ENCODE measurements around the gene WHRN.

Gene WHRN

DNA sequence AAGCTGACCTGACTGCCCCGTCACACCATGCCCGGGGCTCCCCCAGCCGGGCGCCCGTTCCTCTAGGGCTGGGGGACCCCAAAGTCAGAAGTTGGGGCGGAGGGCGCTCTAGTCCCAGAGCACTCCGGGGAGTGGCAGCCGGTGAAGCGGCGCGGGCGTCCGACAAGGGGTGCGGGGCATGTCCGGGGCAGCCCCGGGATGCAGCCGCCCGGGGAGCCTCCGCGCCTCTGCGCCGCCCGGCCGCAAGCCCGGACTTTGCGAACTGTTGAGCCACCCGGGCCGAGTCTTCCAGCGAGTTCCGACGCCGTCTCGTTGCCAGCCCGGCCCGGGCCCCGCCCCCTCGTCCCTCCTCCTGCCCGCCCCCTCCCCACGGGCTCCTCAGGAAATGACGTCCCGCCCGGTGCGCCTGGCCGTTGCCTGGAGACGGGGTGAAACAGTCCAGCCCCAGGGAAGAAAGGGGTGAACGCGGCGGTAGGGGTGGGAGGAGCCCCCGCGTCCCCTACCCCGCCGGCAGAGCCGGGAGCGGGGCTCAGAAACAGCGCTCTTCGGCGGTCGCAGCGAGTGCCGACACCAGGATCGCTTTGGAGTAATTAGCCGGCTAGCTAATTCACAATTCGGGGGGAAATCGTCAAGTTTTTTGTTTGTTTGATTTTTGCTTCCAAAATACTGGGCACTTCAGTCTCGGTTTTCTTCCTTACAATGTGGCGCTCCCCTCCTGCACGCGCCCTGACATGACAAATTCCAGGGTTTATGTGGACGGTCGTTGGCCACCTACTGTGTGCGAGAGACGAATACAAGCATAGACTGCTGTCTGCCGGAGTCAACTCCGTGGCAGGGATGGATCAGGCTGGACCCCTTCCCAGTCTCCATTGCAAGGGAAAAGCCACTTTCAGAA lies at the start of gene WHRN:
Gene WHRN (minus strand): TSS at position 287 of the 895 bp plus-strand sequence. CDS start 672 bp downstream, outside the sequence.
- peak; percentile 34 for DNase-seq

DNA sequence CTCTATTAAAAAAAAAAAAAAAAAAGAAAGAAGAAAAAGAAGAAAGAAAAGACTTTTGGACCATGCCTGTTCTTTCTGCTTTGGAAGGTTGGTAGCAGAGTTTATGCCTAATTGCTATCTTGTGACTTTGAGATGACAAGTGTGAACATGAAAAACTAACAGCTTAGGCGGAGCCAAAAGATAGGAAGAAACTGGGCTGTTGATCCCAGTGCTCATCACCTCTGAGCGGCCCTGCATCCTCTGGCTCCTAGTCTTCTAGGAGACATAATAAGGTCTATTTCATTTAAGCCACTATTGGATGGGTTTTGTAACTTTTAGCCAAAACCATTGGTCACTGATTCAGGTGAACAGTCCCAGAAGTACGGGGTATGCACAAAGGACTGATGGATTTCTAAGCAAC lies 47.9 kb upstream of the WHRN start:
- DNase-seq, result no peak

DNA sequence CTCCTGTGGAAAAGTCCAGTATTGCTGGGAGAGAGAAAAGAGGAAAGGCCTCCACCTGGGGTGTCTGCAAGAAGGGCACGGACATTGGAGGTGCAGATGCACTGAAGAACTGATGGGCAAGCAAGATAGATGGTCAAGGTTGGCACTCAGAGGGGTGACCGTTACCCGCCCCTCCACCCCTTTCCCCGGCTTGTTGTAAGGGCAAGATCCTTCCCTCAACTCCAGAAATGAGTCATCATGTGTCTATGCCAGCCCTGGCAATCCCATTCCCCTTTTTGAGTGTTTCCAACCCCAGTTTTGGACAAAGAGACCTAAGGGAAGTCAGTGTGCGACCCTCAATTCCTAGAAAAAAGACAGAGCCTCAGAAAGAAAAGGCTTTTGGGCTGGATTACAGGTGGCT lies 47.4 kb upstream of the WHRN start:
- no peak for DNase-seq

DNA sequence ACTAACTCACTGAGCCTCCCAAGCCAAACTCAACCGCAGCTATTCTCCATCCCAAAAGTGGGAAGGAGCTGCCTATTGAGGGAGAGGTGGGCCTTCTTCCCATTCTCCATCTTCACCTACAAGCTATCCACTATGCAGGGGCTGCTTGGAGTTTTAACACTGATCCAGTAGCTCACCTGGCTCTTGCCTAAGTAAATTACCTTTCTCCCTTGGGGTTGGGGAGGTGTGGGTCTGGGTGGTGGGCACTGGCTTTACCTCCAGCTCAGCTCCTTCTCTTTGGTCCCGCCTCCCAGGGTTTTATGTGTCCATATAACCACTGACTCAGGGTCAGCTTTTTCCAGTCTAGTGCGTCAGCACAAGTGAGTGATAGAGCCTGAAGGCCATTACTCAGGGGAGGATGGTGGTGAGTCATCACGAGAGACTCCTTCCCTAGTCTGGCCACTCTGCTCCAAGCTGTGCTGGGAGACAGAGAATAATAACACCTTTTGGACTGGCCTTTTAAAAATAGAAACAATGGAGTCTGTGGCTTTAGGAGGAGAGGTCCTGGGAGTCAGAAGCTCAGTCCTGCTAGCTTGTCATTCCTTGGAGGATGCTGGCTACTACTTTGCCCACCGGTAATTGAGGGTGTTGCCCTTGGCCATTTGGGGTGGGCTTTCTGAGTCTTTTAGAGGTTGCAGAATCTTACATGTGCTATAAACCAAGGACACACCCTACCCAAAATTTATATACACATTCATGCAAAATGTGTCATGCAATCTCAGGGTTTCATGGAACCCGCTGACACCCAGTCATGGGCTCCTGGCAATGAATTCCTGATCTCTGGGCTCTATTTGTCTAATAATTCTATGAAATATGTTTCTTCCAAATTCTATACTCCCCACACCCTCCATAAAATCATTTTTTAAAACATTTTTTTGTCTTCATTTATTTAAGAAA lies 46.7 kb upstream of the WHRN start:
- no peak for DNase-seq

DNA sequence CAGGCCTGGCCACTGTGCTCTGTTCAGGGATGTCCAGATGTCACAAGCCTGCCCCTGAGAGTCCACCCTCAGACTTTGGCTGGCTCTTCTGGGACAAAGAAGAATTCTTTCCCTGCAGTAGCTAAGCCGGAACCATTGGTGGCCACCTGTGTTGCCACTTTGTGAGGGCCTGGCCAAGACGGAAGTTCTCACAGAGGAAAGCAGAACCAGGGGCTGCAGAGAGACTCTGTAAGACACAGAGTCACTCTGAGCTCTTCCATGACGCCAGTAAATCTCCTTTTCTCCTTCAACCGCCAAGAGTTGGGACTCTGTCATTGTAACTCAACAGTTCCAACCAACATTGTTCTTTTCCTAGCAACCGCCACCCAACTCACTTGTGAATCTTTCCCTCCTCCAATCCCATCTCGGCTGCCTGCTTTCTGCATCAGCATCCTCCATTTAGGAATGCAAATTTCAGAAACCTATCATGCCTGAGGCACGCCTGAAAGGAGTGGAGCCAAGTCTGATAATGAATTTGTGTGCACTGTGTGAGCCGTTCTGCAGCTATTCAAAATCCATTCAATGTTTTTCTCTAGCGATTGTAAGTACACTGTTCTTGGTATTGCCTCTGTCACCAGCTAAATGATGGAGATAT lies 44.5 kb upstream of the WHRN start:
- no peak for DNase-seq

DNA sequence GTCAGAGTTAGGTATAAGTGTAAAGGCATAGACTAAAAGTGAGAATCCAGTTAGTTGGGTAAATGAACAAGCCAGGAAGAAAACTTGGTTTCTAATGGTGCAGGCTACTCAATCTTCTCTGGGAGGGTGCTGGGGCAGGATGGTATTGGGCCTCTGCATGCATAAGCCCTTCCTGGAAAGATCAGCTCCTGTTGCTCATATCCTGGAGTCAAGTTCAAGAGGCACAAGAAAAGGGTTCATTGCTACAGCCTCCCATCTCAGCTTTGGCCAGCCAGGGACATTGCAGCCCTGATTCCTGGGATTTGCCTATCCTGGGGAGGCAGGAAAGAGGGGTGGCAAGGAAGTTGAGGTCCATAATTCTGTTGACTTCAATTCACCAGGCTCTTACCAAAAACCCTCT lies 41.6 kb upstream of the WHRN start:
- no peak for DNase-seq

DNA sequence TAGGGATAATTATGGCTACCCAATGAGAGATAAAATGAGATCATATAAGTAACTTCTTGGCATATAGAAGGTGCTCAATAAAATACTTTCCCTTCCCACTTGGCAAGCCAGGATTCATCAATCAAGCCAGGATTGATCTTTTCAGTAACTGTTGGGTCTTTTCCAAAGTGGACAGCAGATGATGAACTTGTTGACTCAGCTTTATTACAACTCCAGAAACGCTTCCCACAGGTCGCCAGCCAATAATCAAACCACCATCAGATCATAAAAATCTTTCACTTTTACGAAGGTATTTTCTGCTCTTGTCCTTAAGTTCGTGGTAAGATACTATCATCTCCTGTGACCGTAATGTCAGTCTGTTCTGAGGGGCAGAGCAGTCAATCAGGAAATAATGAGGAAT lies 39.8 kb upstream of the WHRN start:
- no peak for DNase-seq

DNA sequence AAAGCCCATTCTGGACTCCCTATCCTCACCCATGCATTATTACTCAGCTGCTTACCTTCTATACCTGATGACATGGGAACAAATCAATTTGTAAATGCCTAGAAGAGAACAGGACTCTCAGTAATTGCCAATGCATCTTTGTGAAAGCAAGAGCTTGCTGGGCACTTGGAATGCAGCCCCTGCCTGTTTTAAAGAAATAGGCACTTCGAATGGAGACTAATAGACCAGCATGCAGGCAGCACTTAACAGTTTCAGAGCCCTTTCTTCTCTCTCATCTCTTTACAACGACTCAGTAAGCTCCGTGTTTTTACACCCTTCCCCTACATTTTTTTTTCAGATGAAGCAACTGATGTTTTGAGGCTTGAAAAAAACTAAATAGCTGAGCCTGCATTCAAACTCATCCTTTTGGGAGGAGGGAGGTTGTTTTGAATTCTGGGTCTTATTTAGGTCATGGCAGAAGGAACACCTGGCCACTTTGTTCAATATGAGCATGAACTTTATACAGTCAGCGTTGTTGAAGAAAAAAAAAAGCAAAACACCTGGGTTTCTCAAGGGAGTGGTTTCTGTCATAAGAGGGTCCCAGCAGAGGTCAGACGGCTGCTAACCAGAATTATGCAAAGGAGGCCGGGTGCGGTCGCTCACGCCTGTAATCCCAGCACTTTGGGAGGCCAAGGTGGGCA lies 34.6 kb upstream of the WHRN start:
- no peak for DNase-seq

DNA sequence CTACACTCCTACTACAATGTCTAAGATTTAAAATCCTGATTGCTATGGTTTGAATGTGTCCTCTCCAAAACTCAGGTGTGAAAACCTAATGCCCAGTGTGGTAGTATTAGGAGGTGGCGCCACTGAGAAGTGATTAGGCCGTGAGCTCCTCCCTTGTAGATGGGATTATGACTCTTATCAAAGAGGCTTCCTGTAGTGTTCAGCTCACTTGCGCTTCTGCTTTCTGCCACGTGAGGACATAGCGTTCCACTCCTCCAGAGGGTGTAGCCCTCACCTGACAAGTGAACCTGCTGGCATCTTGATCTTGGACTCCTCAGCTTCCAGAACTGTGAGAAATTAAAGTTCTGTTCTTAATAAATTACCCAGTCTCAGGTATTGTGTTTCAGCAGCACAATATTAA lies 33.0 kb upstream of the WHRN start:
- DNase-seq, result no peak

DNA sequence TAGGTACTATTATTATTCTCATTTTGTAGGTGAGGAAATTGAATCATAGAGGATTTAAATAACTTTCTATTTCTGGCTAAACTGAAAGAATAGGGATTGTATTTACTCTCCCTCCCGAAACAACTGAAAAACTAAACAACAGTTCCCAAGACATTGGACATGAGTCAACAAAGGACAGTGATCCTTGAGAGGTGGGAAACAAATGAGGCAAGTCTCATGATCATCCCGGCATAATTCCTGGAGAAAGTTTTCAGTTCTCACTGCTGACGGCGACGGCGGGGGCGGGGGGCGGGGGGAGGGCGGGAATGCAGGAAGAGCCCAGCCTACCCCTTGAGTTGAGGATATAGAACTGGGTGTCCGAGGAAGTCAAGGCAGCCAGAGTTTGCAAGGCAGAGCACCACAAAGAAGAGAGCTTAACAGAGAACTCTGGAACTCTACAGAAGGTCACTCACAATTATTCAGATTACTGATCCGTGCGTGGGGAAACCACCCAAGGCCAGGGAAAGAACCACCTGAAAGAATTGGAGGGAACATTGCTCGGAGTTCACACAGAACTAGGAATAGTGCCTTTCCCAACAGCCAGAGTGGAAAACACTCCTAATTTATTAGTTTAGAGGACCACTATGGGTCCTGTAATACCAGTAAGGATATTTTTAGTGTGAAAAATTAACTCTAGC lies 27.4 kb upstream of the WHRN start:
- DNase-seq, result no peak

DNA sequence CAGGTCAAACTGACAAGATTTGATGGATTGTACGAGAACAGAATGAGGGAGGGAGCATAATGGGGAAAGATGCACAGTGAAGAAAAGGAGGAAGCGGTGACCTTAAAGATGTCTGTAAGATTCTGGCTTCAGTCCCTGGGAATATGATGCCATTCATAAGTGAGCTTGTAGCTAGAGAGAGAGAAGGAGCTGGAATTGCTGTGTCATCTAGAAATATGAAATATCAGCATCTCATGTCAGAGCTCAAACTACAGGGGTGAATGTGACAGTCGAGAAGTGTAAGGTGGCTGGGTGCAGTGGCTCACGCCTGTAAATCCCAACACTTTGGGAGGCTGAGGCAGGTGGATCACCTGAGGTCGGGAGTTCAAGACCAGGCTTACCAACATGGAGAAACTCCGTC lies 24.0 kb upstream of the WHRN start:
- no peak for DNase-seq

DNA sequence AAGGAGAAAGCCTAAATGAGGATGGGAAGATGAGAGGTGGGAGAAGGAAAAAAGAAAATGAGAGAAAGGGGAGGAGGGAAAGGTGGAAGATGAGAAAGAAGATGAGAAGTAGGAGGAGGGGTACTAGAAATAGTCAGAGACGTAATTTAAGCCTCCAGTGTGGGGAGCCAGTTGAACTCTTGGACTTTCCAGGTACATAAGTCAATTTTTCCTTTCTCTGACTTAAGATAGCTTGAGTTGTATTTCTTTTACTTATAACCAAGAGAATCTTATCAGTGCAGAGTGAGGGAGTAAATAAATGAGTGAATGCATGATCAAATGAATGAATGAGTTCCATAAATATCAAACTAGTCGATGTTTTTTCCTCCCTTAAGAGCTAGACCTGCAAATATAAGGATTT lies 21.5 kb upstream of the WHRN start:
- DNase-seq, result no peak

DNA sequence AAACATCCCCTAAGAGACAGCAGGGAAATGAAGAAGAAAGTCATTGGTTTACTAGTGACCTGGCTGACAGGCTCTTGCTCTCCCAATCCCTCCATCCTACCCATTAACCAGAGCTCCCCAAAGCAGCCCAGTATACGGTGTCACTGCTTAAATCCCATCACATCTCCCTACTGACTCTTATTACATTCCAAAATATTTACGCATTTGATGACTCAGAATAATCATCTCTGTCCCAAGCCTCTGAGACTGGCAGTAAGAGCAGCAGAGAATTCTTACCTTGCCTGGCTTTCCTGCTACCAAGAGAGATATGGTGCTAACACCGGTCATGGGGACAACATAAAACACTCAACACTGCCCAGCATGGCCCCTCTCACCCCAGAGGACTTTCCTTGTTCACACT lies 20.2 kb upstream of the WHRN start:
- DNase-seq, result no peak

DNA sequence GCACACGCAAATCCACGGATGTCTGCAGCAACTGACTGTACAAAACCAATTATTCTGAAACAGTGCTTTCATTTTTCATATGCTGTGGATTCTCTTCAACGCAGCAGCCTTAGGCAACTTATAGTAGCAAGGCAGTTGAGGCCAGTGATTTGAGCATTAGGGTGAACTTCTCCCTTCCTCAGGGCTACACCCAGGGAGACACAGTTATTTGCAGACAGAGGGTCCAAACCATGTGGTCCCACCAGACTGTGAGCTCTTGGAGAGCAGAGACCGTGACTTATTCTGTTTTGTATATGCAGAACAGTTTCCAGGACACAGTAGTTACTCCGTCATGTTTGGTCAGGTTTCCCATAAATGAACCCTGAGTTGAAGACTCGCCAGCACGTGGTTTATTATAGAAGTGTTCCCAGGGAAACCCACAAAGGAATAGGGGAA lies 19.0 kb upstream of the WHRN start:
- no peak for DNase-seq

DNA sequence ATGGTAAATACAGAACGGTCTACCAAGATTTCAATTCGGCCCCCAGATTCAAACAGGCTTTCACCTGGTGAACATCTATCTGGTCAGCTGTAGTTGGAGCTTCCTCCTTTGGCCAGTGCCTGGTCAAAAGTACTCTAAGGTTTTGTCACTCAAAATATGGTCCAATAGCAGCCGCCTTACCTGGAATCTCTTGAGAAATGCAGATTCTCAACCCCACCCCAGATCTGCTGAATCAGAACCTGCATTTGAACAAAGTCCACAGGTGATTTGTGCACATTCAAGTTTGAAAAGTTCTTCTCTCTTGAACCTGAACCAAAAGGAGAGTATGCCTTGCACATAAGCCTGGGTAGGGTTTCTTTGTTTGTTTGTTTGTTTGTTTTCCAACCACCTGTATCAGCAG lies 17.6 kb upstream of the WHRN start:
- no peak for DNase-seq

DNA sequence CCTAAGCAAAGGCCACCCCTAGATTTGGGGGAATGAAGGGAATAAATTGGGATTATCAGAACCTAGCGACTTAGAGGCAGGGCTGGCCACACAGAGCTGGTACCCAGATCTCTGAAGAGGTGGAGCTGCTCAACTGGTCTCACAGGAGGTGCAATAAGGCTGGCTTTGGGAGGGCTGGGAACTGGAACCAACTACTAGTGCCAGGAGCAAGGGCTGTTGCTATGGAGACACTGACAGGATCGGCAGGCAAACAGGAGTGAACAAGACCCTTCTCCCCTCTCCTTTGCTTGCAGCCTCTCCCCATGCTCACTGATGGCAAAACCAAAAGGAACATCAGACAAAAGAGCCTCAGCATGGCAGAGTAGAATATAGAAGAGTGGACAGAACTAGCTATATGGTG lies 17.0 kb upstream of the WHRN start:
- DNase-seq, result no peak

DNA sequence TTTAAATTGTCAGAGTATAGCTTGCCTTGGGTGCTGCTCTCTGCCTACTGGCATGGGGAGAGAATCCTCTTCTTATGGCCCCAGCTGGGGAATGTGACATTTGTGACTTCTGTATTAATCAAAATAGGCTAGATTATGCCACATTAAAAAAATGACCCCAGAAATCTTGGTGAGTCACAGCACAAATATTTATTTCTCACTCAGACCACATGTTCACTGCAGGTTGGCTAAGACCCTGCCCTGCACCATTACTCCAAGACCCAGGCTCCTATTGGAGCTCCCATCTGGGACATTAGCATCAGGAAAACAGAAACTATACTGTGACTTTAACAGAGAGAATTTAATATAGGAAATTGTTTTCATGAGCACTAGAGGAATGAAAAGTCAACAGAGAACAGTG lies 16.6 kb upstream of the WHRN start:
- DNase-seq, result no peak

DNA sequence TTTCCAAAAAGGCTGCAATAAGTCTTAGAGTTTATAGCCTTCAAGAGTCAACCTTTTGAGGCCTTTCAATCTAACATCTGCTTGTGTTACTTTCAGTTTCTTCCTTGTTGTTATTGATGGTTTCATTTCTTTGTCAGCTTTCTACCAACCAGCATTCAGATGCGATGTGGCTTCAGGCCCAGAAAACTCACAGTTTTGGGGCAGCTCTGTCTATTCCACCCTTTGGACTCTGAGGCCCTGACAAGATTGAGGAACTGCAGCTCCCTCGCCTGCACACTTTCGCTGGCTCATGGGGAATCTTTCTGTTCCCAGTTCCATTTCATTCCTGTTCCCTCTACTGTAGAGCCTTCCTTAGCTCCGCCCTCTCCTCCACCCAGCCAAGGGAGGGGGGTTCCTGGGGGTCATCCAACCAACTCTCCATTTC lies 13.3 kb upstream of the WHRN start:
- no peak for DNase-seq

DNA sequence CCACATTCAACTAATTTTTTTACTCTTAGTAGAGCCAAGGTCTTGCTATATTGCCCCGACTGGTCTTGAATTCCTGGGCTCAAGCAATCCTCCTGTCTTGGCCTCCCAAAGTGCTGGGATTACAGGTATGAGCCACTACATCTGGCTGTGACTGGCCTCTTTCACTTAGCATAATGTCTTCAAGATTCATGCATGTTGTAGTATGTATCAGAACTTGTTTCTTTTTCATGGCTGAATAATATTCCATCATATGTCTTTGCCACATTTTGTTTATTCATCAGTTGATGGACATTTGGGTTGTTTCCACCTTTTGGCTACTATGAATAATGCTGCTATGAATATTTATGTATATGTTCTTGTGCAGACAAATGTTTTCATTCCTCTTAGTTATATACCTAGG lies 12.8 kb upstream of the WHRN start:
- DNase-seq, result no peak

DNA sequence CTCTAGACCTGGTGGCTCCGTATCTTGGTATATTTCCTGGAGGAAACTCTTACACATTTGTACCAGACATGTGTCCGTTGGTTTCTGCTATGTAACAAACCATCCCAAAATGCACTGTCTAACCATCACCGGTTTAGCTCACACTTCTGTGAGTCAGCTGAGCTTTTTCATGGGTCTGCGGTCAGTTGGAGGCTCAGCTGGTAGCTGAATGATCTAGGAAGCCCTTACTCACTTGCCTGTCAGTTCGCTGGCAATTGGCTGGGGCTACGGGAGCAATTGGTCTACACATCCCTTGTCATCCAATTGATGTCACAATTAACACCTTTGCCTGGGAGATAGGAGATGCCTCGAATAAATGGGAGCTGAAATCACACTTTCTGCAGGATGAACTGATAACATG lies 11.6 kb upstream of the WHRN start:
- no peak for DNase-seq

DNA sequence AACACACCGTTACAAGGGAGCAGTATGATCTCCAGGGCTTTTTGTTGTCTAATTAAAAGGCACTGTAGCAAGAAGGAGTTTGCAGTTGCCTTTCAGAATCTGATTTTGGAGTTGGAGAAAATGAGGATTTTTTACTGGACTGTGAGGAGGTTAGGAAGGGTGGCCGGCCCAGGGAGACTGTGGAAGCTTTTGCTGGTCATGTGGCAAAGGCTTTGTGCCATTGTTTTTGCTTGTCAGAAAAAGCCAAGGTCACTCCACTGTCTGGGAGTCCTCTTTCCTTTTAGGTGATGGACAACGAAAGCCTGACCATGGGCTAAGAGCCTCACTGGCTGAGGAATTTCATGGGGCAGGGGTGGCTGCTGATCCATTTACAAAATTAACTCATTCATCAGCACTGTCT lies 10.3 kb upstream of the WHRN start:
- no peak for DNase-seq

DNA sequence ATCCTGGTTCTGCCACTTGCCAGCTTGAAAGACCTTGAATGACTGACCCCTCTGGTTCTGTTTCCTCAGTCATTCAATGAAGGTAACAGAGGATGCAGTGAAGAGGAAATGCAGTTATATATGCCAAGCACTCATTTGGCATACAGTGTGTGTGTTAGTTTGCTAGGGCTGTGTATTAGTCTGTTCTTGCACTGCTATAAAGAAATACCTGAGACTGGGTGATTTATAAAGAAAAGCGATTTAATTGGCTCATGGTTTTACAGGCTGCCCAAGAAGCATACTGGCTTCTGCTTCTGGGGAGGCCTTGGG lies 8.6 kb upstream of the WHRN start:
- DNase-seq, result no peak

Measured in GDM1 (cell line).